HG03103 (cell line): ENCODE data around the gene VCX3A.
"Not testable (repeated sequence)": the region's sequence is repeated elsewhere in the genome, so short reads cannot be mapped to it uniquely, and the experiment has no call there.

Experiments used
- ATAC-seq: cut with Tn5 transposase; IDR thresholded peaks from one replicate; pipeline ENCODE4 v1.9.1; 2021; ENCODE audit warnings: low read depth; ENCODE audit not compliant: unreplicated experiment

VCX3A gene

GRCh38 chrX:6535018-6535417 lies at the start of gene VCX3A:
Gene VCX3A (minus strand): TSS chrX:6535118. CDS start chrX:6534497, 621 bp downstream.
- ATAC-seq, result not testable (repeated sequence)

GRCh38 chrX:6574762-6575161 lies 39.8 kb upstream of the VCX3A start:
- no peak for ATAC-seq

GRCh38 chrX:6568031-6568430 lies 33.1 kb upstream of the VCX3A start:
- no peak for ATAC-seq

- ATAC-seq, result no peak
Measured at GRCh38 chrX:6558979-6559378, 24.1 kb upstream of the VCX3A start.

GRCh38 chrX:6557690-6558089 lies 22.8 kb upstream of the VCX3A start:
- no peak for ATAC-seq

- ATAC-seq, result no peak
Measured at GRCh38 chrX:6550999-6551398, 16.1 kb upstream of the VCX3A start.

- ATAC-seq, result no peak
Measured at GRCh38 chrX:6545712-6546111, 10.8 kb upstream of the VCX3A start.

GRCh38 chrX:6526564-6527136 lies 8.3 kb downstream of the VCX3A start:
- no peak for ATAC-seq

GRCh38 chrX:6517376-6517775 lies 17.5 kb downstream of the VCX3A start:
- no peak for ATAC-seq

- no peak for ATAC-seq
Measured at GRCh38 chrX:6506444-6506843, 28.5 kb downstream of the VCX3A start.

GRCh38 chrX:6505960-6506359 lies 29.0 kb downstream of the VCX3A start:
- no peak for ATAC-seq

GRCh38 chrX:6500719-6501118 lies 34.2 kb downstream of the VCX3A start:
- no peak for ATAC-seq

- ATAC-seq, result no peak
Measured at GRCh38 chrX:6498324-6498723, 36.6 kb downstream of the VCX3A start.
